ENCODE results near the gene RHBDL1. TPM values are rescaled to one million over a fixed set of nuclear protein-coding genes. Genes with fewer than 3 reads are reported as not detected.

RHBDL1 gene
- total and polyA plus RNA-seq, 4 donors = 0.35 to 0.84 (median 0.70) TPM

- no peaks in the 10 kb centered on the region for H3K9me3 ChIP-seq (ENCODE audit: control insufficient read depth in 4 of 4, low read length in 3 of 4)
- H3K27me3 ChIP-seq (ENCODE audit: control insufficient read depth in 4 of 4, insufficient read depth in 4 of 4, low read length in 3 of 4) = no peaks in the 10 kb centered on the region
- no peak overlapping the region for H3K4me3 ChIP-seq (ENCODE audit: low read depth in 1 of 3, low read length in 3 of 3)
- peaks cover 10 to 22% (median 15%) of the 10 kb centered on the region in 4 donors for H3K4me1 ChIP-seq (ENCODE audit: control insufficient read depth in 4 of 4, insufficient read depth in 4 of 4, low read length in 3 of 4)
- 67% methylated on average over 6 of the region's 6 CpGs for WGBS
- peaks cover 0 to 6% (median 1%) of the 10 kb centered on the region in 4 donors for H3K36me3 ChIP-seq (ENCODE audit: control insufficient read depth in 4 of 4, insufficient read depth in 3 of 4, low read depth in 1 of 4, low read length in 3 of 4)
- H3K9ac ChIP-seq (ENCODE audit: low read depth in 1 of 2, low read length in 2 of 2) = no peak overlapping the region
- TF ChIP-seq HNF4G (IDR thresholded peaks at IDR 0.05) (no peak), SP1 (IDR thresholded peaks at IDR 0.05) (no peak), ATF3 (IDR thresholded peaks at IDR 0.05) (no peak), HNF4A (conservative IDR thresholded peaks at IDR 0.05) (no peak), RAD21 (IDR thresholded peaks at IDR 0.05) (no peak), EGR1 (IDR thresholded peaks at IDR 0.05; ENCODE audit: low read depth in 2 of 2) (no peak), FOXA2 (IDR thresholded peaks at IDR 0.05) (no peak), TAF1 (conservative IDR thresholded peaks at IDR 0.05) (no peak), JUND (IDR thresholded peaks at IDR 0.05) (no peak), REST (IDR thresholded peaks at IDR 0.05) (no peak), NR2F2 (IDR thresholded peaks at IDR 0.05) (no peak), MAX (IDR thresholded peaks at IDR 0.05) (no peak), YY1 (IDR thresholded peaks at IDR 0.05) (no peak), GABPA (IDR thresholded peaks at IDR 0.05 in 1 of 2, conservative IDR thresholded peaks at IDR 0.05 in 1 of 2) (no peak), RXRA (IDR thresholded peaks at IDR 0.05) (no peak), FOXA1 (IDR thresholded peaks at IDR 0.05) (no peak)
- TF ChIP-seq, protein P1, sequence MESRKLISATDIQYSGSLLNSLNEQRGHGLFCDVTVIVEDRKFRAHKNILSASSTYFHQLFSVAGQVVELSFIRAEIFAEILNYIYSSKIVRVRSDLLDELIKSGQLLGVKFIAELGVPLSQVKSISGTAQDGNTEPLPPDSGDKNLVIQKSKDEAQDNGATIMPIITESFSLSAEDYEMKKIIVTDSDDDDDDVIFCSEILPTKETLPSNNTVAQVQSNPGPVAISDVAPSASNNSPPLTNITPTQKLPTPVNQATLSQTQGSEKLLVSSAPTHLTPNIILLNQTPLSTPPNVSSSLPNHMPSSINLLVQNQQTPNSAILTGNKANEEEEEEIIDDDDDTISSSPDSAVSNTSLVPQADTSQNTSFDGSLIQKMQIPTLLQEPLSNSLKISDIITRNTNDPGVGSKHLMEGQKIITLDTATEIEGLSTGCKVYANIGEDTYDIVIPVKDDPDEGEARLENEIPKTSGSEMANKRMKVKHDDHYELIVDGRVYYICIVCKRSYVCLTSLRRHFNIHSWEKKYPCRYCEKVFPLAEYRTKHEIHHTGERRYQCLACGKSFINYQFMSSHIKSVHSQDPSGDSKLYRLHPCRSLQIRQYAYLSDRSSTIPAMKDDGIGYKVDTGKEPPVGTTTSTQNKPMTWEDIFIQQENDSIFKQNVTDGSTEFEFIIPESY (IDR thresholded peaks at IDR 0.05) = no peak
- TF ChIP-seq, protein P2, sequence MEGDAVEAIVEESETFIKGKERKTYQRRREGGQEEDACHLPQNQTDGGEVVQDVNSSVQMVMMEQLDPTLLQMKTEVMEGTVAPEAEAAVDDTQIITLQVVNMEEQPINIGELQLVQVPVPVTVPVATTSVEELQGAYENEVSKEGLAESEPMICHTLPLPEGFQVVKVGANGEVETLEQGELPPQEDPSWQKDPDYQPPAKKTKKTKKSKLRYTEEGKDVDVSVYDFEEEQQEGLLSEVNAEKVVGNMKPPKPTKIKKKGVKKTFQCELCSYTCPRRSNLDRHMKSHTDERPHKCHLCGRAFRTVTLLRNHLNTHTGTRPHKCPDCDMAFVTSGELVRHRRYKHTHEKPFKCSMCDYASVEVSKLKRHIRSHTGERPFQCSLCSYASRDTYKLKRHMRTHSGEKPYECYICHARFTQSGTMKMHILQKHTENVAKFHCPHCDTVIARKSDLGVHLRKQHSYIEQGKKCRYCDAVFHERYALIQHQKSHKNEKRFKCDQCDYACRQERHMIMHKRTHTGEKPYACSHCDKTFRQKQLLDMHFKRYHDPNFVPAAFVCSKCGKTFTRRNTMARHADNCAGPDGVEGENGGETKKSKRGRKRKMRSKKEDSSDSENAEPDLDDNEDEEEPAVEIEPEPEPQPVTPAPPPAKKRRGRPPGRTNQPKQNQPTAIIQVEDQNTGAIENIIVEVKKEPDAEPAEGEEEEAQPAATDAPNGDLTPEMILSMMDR (IDR thresholded peaks at IDR 0.05; ENCODE audit: low read depth, low read length, missing input control) = no peak
- DNase-seq (ENCODE audit: low spot score) = no peak
- peak overlapping the region in 1 of 2 donors; percentile 50 for H3K27ac ChIP-seq (ENCODE audit: low read depth in 1 of 2, low read length in 2 of 2)
These were observed 15.4 kb upstream of the RHBDL1 start for GRCh38 chr16:660132-660458.

All from liver (tissue), 9 donors.